ENCODE measurements around the gene SLX4IP.

GRCh38 chr20:10641893-10642292 lies 206.8 kb downstream of the SLX4IP start:
- TF ChIP-seq POLR2A (IDR thresholded peaks at IDR 0.05; ENCODE audit: low read depth, low read length) (no peak), POLR2AphosphoS5 (IDR thresholded peaks at IDR 0.05; ENCODE audit: low read depth, low read length) (no peak)

Data from GM12892 (cell line).